GM12874 (cell line): ENCODE data around the gene USP13.

Experiments
- TF ChIP-seq, protein P1 (sequence below): IDR thresholded peaks from 2 replicates; pipeline ENCODE4 v1.5.1; 2011; ENCODE audit warnings: low read depth, mild to moderate bottlenecking, control low read depth, low read length, moderate library complexity; ENCODE audit not compliant: insufficient read depth

Gene USP13

GRCh38 chr3:179730506-179730905, 77.7 kb downstream of the USP13 start:
- TF ChIP-seq, protein P1, sequence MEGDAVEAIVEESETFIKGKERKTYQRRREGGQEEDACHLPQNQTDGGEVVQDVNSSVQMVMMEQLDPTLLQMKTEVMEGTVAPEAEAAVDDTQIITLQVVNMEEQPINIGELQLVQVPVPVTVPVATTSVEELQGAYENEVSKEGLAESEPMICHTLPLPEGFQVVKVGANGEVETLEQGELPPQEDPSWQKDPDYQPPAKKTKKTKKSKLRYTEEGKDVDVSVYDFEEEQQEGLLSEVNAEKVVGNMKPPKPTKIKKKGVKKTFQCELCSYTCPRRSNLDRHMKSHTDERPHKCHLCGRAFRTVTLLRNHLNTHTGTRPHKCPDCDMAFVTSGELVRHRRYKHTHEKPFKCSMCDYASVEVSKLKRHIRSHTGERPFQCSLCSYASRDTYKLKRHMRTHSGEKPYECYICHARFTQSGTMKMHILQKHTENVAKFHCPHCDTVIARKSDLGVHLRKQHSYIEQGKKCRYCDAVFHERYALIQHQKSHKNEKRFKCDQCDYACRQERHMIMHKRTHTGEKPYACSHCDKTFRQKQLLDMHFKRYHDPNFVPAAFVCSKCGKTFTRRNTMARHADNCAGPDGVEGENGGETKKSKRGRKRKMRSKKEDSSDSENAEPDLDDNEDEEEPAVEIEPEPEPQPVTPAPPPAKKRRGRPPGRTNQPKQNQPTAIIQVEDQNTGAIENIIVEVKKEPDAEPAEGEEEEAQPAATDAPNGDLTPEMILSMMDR: no peak

DNA sequence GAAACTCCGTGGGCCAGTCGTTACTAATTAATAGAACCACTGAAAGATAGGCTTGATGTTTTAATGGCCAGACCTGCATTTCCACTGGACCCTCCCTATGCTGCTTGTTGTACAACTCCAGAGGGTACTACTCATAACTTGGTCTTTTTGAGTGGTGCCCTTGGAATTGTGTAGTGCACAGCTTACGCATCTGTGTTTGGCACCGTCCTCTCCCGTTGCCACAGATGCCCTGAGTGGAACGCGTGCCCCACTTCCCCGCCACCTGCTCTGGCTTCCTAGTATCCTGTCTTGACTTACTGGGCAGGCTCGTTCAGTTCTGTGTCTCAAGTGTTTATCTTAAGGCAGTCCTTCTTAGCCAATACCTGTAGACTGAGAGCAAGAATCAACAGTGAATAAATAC, 78.7 kb downstream of the USP13 start:
- TF ChIP-seq, protein P1: no peak

- TF ChIP-seq, protein P1: no peak
These were observed 80.0 kb downstream of the USP13 start for GRCh38 chr3:179732661-179733348.

DNA sequence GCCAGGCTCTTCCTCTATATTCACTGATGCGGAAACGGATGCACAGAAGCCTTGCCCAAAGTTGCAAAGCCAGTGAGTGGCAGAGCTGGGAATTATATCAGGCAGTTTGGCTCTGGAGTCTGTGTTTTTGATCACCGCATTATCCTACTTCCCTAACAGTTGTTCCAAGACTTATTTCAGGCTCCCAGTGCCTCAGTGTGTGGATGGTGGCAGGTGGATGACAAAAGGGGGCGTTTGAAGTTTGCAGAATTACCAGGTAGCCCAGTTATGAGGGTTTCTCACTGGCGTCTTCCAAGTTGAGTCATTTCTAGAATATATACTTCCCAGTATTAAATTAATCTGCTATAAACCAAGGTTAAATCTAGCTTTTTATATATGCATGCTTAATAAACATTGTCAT, 81.0 kb downstream of the USP13 start:
- TF ChIP-seq, protein P1: no peak

- TF ChIP-seq, protein P1: no peak
These were observed 81.8 kb downstream of the USP13 start for GRCh38 chr3:179734497-179735281.

DNA sequence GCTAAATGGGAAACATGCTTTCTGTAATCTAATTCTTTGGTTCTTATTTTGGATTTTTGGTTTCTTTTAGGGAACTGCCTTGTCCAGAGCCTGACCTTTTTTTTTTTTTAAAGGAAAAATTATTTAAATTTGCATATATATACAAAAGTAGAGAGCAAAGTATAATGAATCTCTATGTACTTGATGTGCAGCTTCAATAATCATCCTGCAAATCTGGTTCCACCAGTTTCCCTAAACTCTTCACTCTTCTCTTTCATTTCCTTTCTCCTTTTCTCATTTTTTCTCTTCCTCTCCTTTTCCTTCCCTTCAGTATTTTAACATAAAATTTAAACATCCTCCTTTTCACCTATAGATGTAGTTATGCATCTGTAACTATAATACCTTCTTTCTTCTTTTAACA, 82.5 kb downstream of the USP13 start:
- TF ChIP-seq, protein P1: no peak

- TF ChIP-seq, protein P1: no peak
These were observed 86.2 kb downstream of the USP13 start for GRCh38 chr3:179738998-179739397.
